WTC11 (cell line): ENCODE results near the gene ZNF598. TPM values are rescaled to one million over a fixed set of nuclear protein-coding genes. Genes with fewer than 3 reads are reported as not detected.

ENCODE experiments used
- ATAC-seq: fragments of 200-7000 bp; cut with Tn5 transposase; 2 replicates; pipeline ENCODE4 v1.10.0; 2021; ENCODE audit warnings: mild to moderate bottlenecking, moderate library complexity
- CTCF ChIA-PET: fragments of 300-600 bp; sonication (Branson Sonifier 250); formaldehyde crosslinking; loops from one replicate; lab custom pipeline; 2021; ENCODE audit warnings: antibody characterized with exemption; lab: Charles Lee
- POLR2A ChIA-PET: fragments of 350-600 bp; sonication (Branson Sonifier 250); formaldehyde crosslinking; loops from one replicate; lab custom pipeline; 2021; ENCODE audit warnings: antibody characterized with exemption; lab: Charles Lee
- DNase-seq: peaks from one replicate; pipeline ENCODE4 v3.0.0; 2021; ENCODE audit warnings: low spot score
- H3K27ac Mint-ChIP-seq: 2 replicates; pipeline ENCODE4 v1.8.0; 2021; ENCODE audit warnings: mixed read lengths
- H3K27me3 Mint-ChIP-seq: 2 replicates; pipeline ENCODE4 v1.8.0; 2021; ENCODE audit warnings: low read depth, mild to moderate bottlenecking, moderate library complexity, mixed read lengths
- H3K36me3 Mint-ChIP-seq: 2 replicates; pipeline ENCODE4 v1.8.0; 2021; ENCODE audit warnings: mixed read lengths
- H3K4me1 Mint-ChIP-seq: 2 replicates; pipeline ENCODE4 v1.8.0; 2022; ENCODE audit warnings: mixed read lengths
- H3K4me3 Mint-ChIP-seq: 2 replicates; pipeline ENCODE4 v1.8.0; 2021; ENCODE audit warnings: mild to moderate bottlenecking, moderate library complexity, mixed read lengths
- H3K9me3 Mint-ChIP-seq: 2 replicates; pipeline ENCODE4 v1.8.0; 2021; ENCODE audit warnings: mixed read lengths
- AFF4 ChIP-seq: sonication (generic); formaldehyde crosslinking; IDR thresholded peaks from 2 replicates; pipeline ENCODE4 v1.8.1; 2023; ENCODE audit warnings: mild to moderate bottlenecking, missing genetic modification reagents, borderline replicate concordance
- AR ChIP-seq: fragments of 250-450 bp; sonication (Bioruptor Pico); IDR thresholded peaks from 2 replicates; pipeline ENCODE4 v1.9.0; 2021; ENCODE audit warnings: mild to moderate bottlenecking
- ATF1 ChIP-seq: sonication (generic); formaldehyde crosslinking; IDR thresholded peaks from 2 replicates; pipeline ENCODE4 v1.8.1; 2023; ENCODE audit warnings: mild to moderate bottlenecking, moderate library complexity, missing genetic modification reagents
- CBFB ChIP-seq: sonication (generic); formaldehyde crosslinking; IDR thresholded peaks from 2 replicates; pipeline ENCODE4 v1.8.1; 2022; ENCODE audit warnings: mild to moderate bottlenecking, low read depth, missing genetic modification reagents
- CREB1 ChIP-seq: sonication (generic); formaldehyde crosslinking; IDR thresholded peaks from 2 replicates; pipeline ENCODE4 v1.8.0; 2023; ENCODE audit warnings: mild to moderate bottlenecking, missing genetic modification reagents
- E2F1 ChIP-seq: sonication (generic); formaldehyde crosslinking; IDR thresholded peaks from 2 replicates; pipeline ENCODE4 v1.8.0; 2022; ENCODE audit warnings: mild to moderate bottlenecking, missing genetic modification reagents
- ELF4 ChIP-seq: sonication (generic); formaldehyde crosslinking; IDR thresholded peaks from 2 replicates; pipeline ENCODE4 v1.8.1; 2022; ENCODE audit warnings: low read depth, mild to moderate bottlenecking, moderate library complexity, missing genetic modification reagents
- FOXJ3 ChIP-seq: sonication (generic); formaldehyde crosslinking; IDR thresholded peaks from 2 replicates; pipeline ENCODE4 v1.9.0; 2021; ENCODE audit warnings: missing genetic modification reagents, mild to moderate bottlenecking, borderline replicate concordance
- FOXK1 ChIP-seq: sonication (generic); formaldehyde crosslinking; IDR thresholded peaks from 2 replicates; pipeline ENCODE4 v1.8.0; 2022; ENCODE audit warnings: mild to moderate bottlenecking, moderate library complexity, missing genetic modification reagents
- GABPB1 ChIP-seq: sonication (generic); formaldehyde crosslinking; IDR thresholded peaks from 2 replicates; pipeline ENCODE4 v1.8.1; 2023; ENCODE audit warnings: mild to moderate bottlenecking, missing genetic modification reagents
- NFATC4 ChIP-seq: fragments of 250-450 bp; sonication (Bioruptor Pico); IDR thresholded peaks from 2 replicates; pipeline ENCODE4 v1.9.0; 2021; ENCODE audit warnings: mild to moderate bottlenecking
- NR3C1 ChIP-seq: sonication (generic); formaldehyde crosslinking; conservative IDR thresholded peaks from 2 replicates; pipeline ENCODE4 v1.8.1; 2023; ENCODE audit warnings: low read depth, mild to moderate bottlenecking, missing genetic modification reagents
- SMAD3 ChIP-seq: sonication (generic); formaldehyde crosslinking; IDR thresholded peaks from 2 replicates; pipeline ENCODE4 v1.8.0; 2022; ENCODE audit warnings: missing genetic modification reagents, mild to moderate bottlenecking, borderline replicate concordance
- TEAD4 ChIP-seq: sonication (generic); formaldehyde crosslinking; IDR thresholded peaks from 2 replicates; pipeline ENCODE4 v1.8.0; 2022; ENCODE audit warnings: mild to moderate bottlenecking, missing genetic modification reagents
- ZNF263 ChIP-seq: sonication (generic); formaldehyde crosslinking; IDR thresholded peaks from 2 replicates; pipeline ENCODE4 v1.8.1; 2022; ENCODE audit warnings: low read depth, mild to moderate bottlenecking, moderate library complexity, missing genetic modification reagents
- ZNF423 ChIP-seq: fragments of 250-450 bp; sonication (Bioruptor Pico); IDR thresholded peaks from 2 replicates; pipeline ENCODE4 v2.1.2; 2022; ENCODE audit warnings: mild to moderate bottlenecking, moderate library complexity
- total RNA-seq: library from RNA; stranded (reverse); gene quantifications from 3 replicates; pipeline ENCODE4 v1.2.3, GENCODE V29; 2021
- TF ChIP-seq, protein P1 (sequence below): sonication (generic); formaldehyde crosslinking; IDR thresholded peaks from 2 replicates; pipeline ENCODE4 v1.8.1; 2022; ENCODE audit warnings: mild to moderate bottlenecking, moderate library complexity, missing genetic modification reagents
- TF ChIP-seq, protein P2 (sequence below): sonication (generic); formaldehyde crosslinking; IDR thresholded peaks from 2 replicates; pipeline ENCODE4 v1.8.0; 2023; ENCODE audit warnings: missing genetic modification reagents
- TF ChIP-seq, protein P3 (sequence below): fragments of 250-450 bp; sonication (Bioruptor Pico); IDR thresholded peaks from 2 replicates; pipeline ENCODE4 v2.1.2; 2022; ENCODE audit warnings: mild to moderate bottlenecking, moderate library complexity
- TF ChIP-seq, protein P4 (sequence below): fragments of 250-450 bp; sonication (Bioruptor Pico); conservative IDR thresholded peaks from 2 replicates; pipeline ENCODE4 v1.9.0; 2021; ENCODE audit warnings: mild to moderate bottlenecking

The ZNF598 gene
- total RNA-seq, 1 experiment from 2014 or later = 66.4 TPM

DNA sequence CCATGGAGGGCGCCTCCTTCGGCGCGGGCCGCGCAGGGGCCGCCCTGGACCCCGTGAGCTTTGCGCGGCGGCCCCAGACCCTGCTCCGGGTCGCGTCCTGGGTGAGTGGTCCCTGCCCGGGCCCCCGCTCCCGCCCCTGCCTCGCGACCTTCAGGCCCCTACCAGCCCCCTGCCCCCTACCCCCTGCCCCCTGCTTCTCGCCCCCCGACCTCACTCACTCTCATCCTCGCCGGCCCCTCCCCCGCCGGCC, 19.6 kb downstream of the ZNF598 start:
- Mint-ChIP-seq H3K36me3 (peaks cover 5% of the 10 kb centered on the region; the same call in 1 of the 2 replicates), H3K4me1 (peaks cover 20% of the 10 kb centered on the region), H3K9me3 (no peaks in the 10 kb centered on the region), H3K27ac (no peak overlapping the region), H3K4me3 (no peak overlapping the region), H3K27me3 (peaks cover 24% of the 10 kb centered on the region)
- CTCF ChIA-PET = interaction anchor here (0.8 to 6.4 kb wide), 5 partner anchors 10 to 150 kb away, joined by 3 to 59 read pairs (median 5); no protein-coding TSS in a partner anchor
- no peak for TF ChIP-seq AR
- no peak for TF ChIP-seq FOXJ3 (CRISPR knock-in tag)
- TF ChIP-seq ELF4 (CRISPR knock-in tag) = no peak
- TF ChIP-seq E2F1 (CRISPR knock-in tag) = no peak
- no peak for TF ChIP-seq GABPB1 (CRISPR knock-in tag)
- TF ChIP-seq, protein P1, sequence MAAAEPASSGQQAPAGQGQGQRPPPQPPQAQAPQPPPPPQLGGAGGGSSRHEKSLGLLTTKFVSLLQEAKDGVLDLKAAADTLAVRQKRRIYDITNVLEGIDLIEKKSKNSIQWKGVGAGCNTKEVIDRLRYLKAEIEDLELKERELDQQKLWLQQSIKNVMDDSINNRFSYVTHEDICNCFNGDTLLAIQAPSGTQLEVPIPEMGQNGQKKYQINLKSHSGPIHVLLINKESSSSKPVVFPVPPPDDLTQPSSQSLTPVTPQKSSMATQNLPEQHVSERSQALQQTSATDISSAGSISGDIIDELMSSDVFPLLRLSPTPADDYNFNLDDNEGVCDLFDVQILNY (CRISPR knock-in tag) = no peak
- TF ChIP-seq, protein P2, sequence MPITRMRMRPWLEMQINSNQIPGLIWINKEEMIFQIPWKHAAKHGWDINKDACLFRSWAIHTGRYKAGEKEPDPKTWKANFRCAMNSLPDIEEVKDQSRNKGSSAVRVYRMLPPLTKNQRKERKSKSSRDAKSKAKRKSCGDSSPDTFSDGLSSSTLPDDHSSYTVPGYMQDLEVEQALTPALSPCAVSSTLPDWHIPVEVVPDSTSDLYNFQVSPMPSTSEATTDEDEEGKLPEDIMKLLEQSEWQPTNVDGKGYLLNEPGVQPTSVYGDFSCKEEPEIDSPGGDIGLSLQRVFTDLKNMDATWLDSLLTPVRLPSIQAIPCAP (CRISPR knock-in tag) = no peak
- ATAC-seq (peak; percentile 4; the same call in 1 of the 2 replicates), DNase-seq (no peak)
- POLR2A ChIA-PET = no interaction called here

DNA sequence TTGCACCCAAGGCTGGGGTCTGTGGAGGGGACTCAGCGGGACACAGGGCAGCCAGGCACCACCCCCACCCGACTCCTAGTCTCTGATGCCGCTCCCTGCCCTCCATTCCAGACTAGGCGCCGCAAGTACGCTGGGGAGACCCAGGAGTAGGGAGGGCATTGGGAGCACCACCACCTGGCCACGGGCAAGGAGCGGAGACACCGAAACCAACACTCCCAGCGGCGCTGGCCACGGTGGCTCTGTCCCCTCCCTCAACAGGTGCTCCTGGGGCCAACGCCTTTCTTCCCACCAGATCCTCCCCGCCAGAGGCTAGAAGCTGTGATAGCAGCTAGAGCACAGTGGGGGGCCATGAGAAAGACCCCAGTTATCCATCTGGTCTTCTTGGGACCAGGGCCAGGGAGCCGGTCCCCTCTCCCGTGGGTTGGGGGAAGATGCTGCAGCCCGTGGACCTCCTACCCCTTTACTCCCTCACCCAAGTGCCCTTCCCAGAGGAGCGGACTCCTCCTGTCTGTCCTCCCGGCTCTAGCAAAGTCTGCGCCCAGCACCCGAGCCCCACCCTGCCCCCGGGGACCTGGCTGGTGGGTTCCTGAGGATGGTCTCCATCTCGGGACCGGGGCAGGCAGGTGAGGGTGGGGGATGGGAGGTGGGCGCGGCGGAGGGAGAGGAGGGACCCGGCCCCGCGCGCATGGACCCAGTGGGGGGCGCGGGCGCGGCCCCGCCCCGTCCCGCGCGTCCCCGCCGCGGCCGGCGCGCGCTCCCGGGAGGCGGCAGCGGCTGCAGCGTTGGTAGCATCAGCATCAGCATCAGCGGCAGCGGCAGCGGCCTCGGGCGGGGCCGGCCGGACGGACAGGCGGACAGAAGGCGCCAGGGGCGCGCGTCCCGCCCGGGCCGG, 20.2 kb downstream of the ZNF598 start, which contains the start of gene SYNGR3:
Gene SYNGR3, plus strand, starts transcription at position 762 of the 892 bp plus-strand sequence. CDS start 133 bp downstream, outside the sequence.
- Mint-ChIP-seq H3K27ac (no peak within 1 kb of the TSS), H3K4me3 (peak within 1 kb of the TSS; percentile 76), H3K4me1 (peaks cover 25% of the 10 kb centered on the region), H3K36me3 (peaks cover 5% of the 10 kb centered on the region; the same call in 1 of the 2 replicates), H3K9me3 (no peaks in the 10 kb centered on the region), H3K27me3 (peaks cover 24% of the 10 kb centered on the region)
- ChIA-PET CTCF (interaction anchor here (1.1 to 6.4 kb wide), 2 partner anchors 14 to 60 kb away, joined by 3 to 59 read pairs; no protein-coding TSS in a partner anchor), POLR2A (no interaction called here)
- peak; percentile 54 for DNase-seq
- no peak; the same call in none of the 2 replicates for ATAC-seq
- TF ChIP-seq FOXK1 (CRISPR knock-in tag) (no peak), CREB1 (CRISPR knock-in tag) (no peak), ATF1 (CRISPR knock-in tag) (no peak), ZNF263 (CRISPR knock-in tag) (peak; percentile 74), NR3C1 (CRISPR knock-in tag) (0 out of 2 replicates have a peak, but pooled peaks have one; percentile 71), SMAD3 (CRISPR knock-in tag) (no peak), AFF4 (no peak), CBFB (CRISPR knock-in tag) (0 out of 2 replicates have a peak, but pooled peaks have one; percentile 35), ZNF423 (peak; percentile 20; the same call in 1 of the 2 replicates), NFATC4 (CRISPR knock-in tag) (no peak), TEAD4 (CRISPR knock-in tag) (no peak), GABPB1 (CRISPR knock-in tag) (no peak)
- TF ChIP-seq, protein P3, sequence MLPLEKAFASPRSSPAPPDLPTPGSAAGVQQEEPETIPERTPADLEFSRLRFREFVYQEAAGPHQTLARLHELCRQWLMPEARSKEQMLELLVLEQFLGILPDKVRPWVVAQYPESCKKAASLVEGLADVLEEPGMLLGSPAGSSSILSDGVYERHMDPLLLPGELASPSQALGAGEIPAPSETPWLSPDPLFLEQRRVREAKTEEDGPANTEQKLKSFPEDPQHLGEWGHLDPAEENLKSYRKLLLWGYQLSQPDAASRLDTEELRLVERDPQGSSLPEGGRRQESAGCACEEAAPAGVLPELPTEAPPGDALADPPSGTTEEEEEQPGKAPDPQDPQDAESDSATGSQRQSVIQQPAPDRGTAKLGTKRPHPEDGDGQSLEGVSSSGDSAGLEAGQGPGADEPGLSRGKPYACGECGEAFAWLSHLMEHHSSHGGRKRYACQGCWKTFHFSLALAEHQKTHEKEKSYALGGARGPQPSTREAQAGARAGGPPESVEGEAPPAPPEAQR (CRISPR knock-in tag) = 0 out of 2 replicates have a peak, but pooled peaks have one; percentile 17
- TF ChIP-seq, protein P4, sequence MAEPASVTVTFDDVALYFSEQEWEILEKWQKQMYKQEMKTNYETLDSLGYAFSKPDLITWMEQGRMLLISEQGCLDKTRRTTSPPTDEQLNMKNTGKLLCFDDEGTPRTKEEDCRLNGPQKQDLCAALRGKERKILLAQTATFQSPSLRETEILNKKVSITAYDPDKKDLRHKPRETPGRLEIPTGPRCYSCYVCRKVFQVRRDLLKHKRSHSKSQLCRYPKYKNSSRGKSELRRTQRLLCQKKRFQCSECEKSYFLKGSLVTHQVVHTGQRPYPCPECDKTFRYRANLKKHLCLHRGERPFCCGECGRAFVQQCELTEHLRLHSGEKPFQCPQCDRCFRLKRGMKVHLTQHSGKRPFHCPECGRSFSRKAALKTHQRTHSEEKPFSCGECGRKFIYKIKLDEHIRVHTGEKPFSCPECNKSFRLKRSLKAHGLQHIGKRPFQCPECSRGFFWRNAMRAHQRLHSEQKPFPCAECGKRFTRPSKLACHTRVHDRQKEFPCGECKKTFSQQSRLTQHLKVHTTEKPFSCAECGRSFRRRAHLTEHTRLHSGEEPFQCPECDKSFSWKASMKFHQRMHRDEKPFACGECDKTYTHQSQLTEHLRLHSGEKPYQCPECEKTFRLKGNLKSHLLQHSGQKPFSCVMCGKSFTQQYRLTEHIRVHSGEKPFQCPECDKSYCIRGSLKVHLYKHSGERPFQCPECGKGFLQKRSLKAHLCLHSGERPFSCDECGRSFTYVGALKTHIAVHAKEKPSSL (CRISPR knock-in tag) = no peak
